ENCODE data around the gene EVI5L. TPM values are rescaled to one million over a fixed set of nuclear protein-coding genes. Genes with fewer than 3 reads are reported as not detected.

EVI5L gene
- total RNA-seq, 1 experiment from 2014 or later = 6.4 TPM

- Histone ChIP-seq H3K27ac (ENCODE audit: low read length) (no peak overlapping the region), H3K36me3 (ENCODE audit: control insufficient read depth, insufficient read depth, low read length) (no peaks in the 10 kb centered on the region), H3K4me3 (ENCODE audit: low read depth in 2 of 2, low read length in 2 of 2) (no peak overlapping the region), H3K27me3 (ENCODE audit: control insufficient read depth, insufficient read depth, low read length) (no peaks in the 10 kb centered on the region), H3K4me1 (ENCODE audit: control insufficient read depth, insufficient read depth, low read length) (no peaks in the 10 kb centered on the region), H3K9me3 (ENCODE audit: control insufficient read depth, insufficient read depth, low read depth, low read length) (no peaks in the 10 kb centered on the region)
- ATAC-seq (no peak), DNase-seq (ENCODE audit: low read depth, low spot score) (no peak)
- TF ChIP-seq, protein P1, sequence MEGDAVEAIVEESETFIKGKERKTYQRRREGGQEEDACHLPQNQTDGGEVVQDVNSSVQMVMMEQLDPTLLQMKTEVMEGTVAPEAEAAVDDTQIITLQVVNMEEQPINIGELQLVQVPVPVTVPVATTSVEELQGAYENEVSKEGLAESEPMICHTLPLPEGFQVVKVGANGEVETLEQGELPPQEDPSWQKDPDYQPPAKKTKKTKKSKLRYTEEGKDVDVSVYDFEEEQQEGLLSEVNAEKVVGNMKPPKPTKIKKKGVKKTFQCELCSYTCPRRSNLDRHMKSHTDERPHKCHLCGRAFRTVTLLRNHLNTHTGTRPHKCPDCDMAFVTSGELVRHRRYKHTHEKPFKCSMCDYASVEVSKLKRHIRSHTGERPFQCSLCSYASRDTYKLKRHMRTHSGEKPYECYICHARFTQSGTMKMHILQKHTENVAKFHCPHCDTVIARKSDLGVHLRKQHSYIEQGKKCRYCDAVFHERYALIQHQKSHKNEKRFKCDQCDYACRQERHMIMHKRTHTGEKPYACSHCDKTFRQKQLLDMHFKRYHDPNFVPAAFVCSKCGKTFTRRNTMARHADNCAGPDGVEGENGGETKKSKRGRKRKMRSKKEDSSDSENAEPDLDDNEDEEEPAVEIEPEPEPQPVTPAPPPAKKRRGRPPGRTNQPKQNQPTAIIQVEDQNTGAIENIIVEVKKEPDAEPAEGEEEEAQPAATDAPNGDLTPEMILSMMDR (IDR thresholded peaks at IDR 0.05) = no peak
- TF ChIP-seq TCF7L2 (IDR thresholded peaks at IDR 0.05; ENCODE audit: low read depth, low read length) (no peak), POLR2AphosphoS5 (IDR thresholded peaks at IDR 0.05; ENCODE audit: low read depth, low read length) (no peak), SIN3A (IDR thresholded peaks at IDR 0.05; ENCODE audit: borderline replicate concordance, insufficient read depth, low read depth, low read length) (no peak), REST (IDR thresholded peaks at IDR 0.05; ENCODE audit: insufficient read depth in 1 of 2, low read depth in 2 of 2, low read length in 1 of 2) (no peak)
- intact Hi-C loops (cut with micrococcal nuclease; ENCODE audit: unreplicated experiment) (no loop called here), in situ Hi-C loops (cut with HindIII; ENCODE audit: low pct_unique_long_range_greater_than_20kb, low sequenced_read_pairs) (no loop called here)
- ChIA-PET CTCF (no interaction called here), POLR2A (no interaction called here)
- no TSS peak for BruUV-seq (replicated peaks)
Observed at GRCh38 chr19:7863157-7863970, 33.3 kb downstream of the EVI5L start.

DNA sequence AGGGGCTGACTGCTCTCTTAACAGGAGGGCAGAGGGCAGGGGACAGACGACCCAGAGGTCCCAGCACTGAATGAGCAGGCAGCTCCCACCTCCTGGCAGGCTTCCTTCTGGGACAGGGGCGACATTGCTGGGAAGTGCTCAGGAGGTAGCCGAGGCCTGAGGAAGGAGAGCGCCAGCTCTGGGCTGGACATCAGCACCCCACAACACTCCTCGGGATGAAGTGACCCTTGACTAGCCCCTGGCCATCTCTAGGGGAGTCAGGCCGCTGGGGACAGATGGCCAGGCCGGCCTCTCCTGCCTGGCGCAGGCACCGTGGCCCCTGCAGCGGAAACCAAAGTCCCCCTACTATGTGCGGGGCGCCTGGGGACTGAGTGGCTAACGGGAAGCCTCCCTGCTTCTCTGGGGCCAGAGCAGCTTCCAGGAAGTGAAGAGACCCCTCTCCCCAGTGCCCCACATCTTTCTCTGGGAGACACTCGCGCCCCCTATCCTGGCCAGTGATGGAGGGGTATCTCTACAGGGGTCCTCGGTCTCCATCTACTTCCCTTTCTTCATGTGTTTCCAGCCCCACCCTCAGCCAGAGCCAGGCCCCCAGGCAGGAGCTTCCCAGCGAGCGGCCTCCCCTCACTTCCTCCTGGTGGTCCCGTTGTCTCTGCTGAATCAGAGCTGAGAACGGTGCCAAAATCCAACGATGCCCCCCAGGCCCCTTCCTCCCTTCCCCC, 34.1 kb downstream of the EVI5L start:
- ChIA-PET POLR2A (no interaction called here), CTCF (no interaction called here)
- Histone ChIP-seq H3K27me3 (ENCODE audit: control insufficient read depth, insufficient read depth, low read length) (no peaks in the 10 kb centered on the region), H3K9me3 (ENCODE audit: control insufficient read depth, insufficient read depth, low read depth, low read length) (no peaks in the 10 kb centered on the region), H3K4me1 (ENCODE audit: control insufficient read depth, insufficient read depth, low read length) (no peaks in the 10 kb centered on the region), H3K27ac (ENCODE audit: low read length) (no peak overlapping the region), H3K36me3 (ENCODE audit: control insufficient read depth, insufficient read depth, low read length) (no peaks in the 10 kb centered on the region), H3K4me3 (ENCODE audit: low read depth in 2 of 2, low read length in 2 of 2) (no peak overlapping the region)
- BruUV-seq (replicated peaks) = no TSS peak
- intact Hi-C loops (cut with micrococcal nuclease; ENCODE audit: unreplicated experiment) (no loop called here), in situ Hi-C loops (cut with HindIII; ENCODE audit: low pct_unique_long_range_greater_than_20kb, low sequenced_read_pairs) (no loop called here)
- no peak for ATAC-seq
- TF ChIP-seq, protein P1 (IDR thresholded peaks at IDR 0.05) = no peak
- TF ChIP-seq TCF7L2 (IDR thresholded peaks at IDR 0.05; ENCODE audit: low read depth, low read length) (no peak), REST (IDR thresholded peaks at IDR 0.05; ENCODE audit: insufficient read depth in 1 of 2, low read depth in 2 of 2, low read length in 1 of 2) (no peak), POLR2AphosphoS5 (IDR thresholded peaks at IDR 0.05; ENCODE audit: low read depth, low read length) (no peak), SIN3A (IDR thresholded peaks at IDR 0.05; ENCODE audit: borderline replicate concordance, insufficient read depth, low read depth, low read length) (no peak)
- DNase-seq (ENCODE audit: low read depth, low spot score) = no peak

Data from Panc1 (cell line).